ENCODE data around the gene MTHFR.

GRCh38 chr1:11759791-11760190, 46.0 kb downstream of the MTHFR start:
- no peak for TF ChIP-seq ZNF274 (IDR thresholded peaks at IDR 0.05; ENCODE audit: low read depth, low read length)
- TF ChIP-seq SUZ12 (IDR thresholded peaks at IDR 0.05; ENCODE audit: extremely low read depth, insufficient read depth, insufficient read length) = no peak

Measured in NT2/D1 (cell line).